CD4-positive, alpha-beta T cell treated with Interleukin-2 at 100 ng/mL for 4 hours (primary cell): Measurements from ENCODE around the gene MED27.

Source experiments
- DNase-seq: peaks from one replicate; pipeline ENCODE4 v3.0.0-alpha.2; 2020; ENCODE audit warnings: low spot score

The MED27 gene

DNA sequence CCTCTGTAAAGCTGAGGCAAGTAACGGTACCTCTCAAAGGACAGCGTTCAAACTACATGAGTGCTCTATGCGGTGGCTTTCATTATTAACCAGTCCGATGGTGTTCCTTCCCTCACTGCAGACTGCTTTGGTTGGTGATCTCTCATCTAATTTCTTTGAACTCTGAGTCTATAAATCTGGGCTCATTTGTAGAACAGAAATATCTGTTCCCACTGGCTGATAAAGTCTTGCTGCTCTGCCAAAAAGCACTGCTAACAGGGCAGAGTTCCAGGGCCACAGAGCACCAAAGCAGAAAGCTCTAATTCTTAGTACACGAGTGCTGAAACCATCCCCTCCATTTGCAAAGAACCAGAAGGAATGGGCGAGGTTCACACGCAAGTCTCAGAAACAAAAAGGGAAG, 81.9 kb downstream of the MED27 start:
- DNase-seq, result no peak

DNA sequence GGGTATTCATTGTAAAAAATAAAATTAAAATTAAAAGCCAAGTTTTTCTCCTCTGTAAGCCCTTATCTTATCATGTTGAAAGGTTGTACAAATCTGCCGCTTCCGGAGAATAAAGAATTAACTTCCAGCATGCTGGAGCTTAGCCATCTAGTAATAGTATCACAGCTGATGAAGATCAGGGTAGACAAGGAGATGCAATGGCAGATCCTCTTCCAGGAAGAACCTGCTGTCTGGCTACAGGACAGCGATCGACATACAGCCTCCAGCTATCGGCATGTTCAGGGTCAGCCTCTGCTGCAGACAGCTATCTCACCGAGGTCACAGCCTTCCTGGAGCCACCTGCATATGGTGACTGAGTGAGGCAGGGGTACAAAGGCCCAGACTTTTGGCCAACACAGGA, 82.6 kb downstream of the MED27 start:
- no peak for DNase-seq

GRCh38 chr9:131995382-131995781, 84.3 kb downstream of the MED27 start:
- DNase-seq, result no peak

GRCh38 chr9:131994364-131995125, 85.1 kb downstream of the MED27 start:
- DNase-seq, result no peak

DNA sequence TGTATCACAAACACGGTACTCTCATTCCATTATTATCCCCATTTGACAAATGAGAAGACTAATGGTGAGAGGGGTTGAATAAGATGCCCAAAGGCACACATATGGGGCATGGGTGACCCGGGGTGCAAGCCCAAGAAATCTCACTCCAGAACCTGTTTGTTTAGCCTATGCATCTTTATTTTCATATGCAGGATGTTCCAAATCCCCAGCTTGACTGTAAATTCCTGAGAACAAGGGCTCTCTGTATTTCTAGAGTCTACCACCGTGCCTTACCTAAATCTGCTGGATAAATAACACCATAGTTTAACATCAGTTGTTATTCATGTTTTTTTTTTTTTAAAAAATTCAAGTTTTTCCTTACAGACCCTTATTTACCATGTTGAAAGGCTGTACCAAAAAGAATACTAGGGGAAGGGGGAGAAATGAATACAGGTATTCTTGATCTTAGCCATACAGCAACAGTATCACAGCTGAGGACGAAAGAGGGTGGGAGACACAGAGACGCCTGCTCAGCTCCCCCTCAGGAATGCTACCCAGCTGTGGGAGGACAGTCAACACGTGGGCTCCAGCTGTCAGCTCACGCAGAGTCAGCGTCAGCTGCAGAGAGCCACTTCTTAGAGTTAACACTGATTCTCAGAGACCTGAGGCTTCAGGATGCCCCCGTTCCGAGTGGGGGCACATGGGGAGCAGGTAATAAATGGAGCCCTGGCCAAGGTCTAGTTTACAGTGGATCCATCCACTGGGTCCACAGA, 86.6 kb downstream of the MED27 start:
- no peak for DNase-seq

DNA sequence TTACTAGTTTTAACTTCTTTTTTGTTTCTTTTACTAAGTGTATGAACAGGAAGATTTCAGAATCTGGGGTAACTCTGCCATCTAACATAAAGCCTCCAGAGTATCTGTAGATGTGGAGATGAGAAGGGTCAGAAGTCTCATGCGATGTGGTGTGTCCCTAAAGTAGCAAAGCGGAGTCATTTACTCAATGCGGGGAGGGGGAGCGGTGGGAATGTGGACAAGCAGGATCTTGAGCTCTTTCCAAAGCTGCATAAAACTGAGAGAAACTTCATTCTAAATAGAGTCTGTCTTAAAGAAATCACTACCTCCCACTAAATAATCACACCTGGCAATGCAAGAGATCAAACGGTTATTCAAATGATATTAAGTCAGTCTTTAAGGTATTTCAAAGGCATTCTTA, 92.4 kb downstream of the MED27 start:
- DNase-seq, result no peak

- no peak for DNase-seq
These were observed 93.1 kb downstream of the MED27 start for GRCh38 chr9:131986576-131986975.

- DNase-seq, result no peak
These were observed 93.6 kb downstream of the MED27 start for GRCh38 chr9:131986089-131986488.

DNA sequence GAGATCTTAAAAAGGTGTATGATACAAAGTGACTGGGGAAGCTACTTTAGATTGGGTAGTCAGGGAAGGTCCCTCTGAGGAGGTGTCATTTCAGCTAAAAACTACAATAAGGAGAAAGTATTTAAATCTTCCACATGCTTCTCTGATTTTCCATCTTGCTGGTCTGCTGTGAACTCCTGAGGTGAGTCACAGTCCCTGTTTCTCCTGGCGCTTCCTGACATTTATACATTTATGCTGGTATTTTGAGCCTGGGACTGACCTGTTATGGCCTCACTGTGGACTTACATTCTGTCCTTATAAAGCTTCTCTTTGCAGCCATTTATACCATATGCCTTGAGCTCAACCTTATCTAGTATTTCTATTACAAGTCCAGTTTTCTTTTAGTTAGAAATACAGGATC, 95.1 kb downstream of the MED27 start:
- no peak for DNase-seq

GRCh38 chr9:131982671-131983239, 96.9 kb downstream of the MED27 start:
- DNase-seq, result no peak

DNA sequence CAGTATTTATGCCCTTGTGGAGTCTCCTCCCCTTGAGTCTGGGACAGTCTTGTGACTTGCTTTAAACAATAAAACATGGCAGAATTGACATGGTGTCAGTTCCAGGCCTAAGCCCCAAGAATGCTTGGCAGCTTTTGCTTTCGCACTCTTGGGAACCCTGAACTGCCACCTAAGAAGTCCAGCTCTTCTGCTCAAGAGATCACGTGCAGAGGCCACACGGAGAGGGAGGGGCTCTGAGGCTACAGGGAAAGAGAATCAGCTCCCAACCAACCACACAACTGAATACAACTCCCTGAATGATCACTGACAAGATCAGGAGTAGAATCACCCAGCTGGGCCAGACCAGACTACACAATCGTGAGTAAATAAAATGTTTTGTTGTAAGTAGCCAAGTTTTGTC, 97.6 kb downstream of the MED27 start:
- DNase-seq, result no peak

GRCh38 chr9:131981116-131981776, 98.4 kb downstream of the MED27 start:
- DNase-seq, result no peak

GRCh38 chr9:131980267-131981016, 99.2 kb downstream of the MED27 start:
- no peak for DNase-seq

- DNase-seq, result no peak
These were observed 102.4 kb downstream of the MED27 start for GRCh38 chr9:131977109-131977838.

DNA sequence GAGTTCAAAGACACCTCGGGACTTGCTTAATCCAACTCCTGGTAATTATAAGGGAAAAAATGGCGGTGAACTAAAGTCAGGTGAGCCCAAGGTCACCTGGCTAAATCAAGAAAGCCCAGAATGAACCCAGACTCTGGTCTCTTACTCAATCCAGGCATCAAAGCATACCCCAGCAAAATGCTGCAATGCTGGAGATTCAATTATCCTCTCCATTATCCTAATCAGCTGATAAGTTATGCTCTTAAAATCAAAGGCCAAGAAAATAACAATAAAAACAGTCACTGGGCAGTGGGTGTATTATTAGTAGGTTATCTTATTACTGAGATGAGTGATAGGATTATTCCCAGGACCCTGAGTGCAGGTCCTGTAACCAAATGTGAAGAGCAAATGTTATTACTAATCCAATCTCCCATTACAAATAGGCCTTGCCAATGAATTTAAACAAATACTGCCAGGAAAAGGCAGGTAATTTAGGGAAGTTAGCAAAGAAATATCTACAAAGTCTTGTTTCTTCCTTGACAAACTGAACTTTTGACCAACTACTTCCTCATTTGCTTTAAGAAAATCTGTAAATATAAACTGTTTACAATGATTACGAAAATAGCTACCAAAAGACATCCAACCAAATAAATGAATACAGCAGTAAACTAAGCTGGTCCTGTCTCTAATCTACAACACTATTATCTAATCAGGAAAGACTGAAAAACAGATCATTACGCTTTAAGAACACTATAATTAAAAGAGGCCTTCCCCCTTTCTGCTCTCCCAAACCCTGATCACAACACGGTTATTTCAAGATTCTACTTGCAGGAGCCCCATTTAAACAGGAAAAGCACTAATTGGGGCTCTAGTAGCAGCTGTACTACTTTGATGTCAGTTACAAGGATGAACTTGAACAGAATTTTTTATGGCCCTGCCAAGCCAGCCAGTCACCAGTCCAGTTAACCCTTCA, 103.2 kb downstream of the MED27 start:
- no peak for DNase-seq

- no peak for DNase-seq
These were observed 106.8 kb downstream of the MED27 start for GRCh38 chr9:131972889-131973288.

DNA sequence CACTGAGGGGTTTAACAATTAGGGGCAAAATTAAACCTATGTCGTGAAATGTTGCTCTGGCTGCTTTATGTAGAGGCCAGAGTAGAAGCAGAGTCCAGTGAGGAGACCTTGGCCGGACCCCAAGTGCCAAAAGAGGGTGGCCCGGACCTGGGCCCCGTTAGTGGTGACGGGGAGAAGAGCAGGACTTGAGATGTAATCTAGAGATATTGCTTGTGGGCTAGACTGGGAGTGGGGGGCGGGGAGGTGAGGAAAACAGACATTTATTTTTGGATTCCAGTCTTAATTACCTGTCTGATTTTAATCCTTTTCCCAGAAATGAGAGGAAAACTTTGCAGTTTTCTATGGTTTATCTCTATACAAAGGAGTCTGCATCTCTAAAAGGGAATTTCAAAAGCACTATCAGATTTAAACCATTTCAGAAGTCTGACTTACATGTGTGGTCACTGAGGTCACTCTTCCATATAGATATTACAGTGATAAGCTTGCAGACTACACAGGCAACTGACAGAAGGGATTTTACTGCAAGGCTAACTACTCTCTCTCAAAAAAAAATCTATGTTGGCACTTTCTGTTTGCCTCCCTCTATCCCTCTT, 108.1 kb downstream of the MED27 start:
- no peak for DNase-seq

DNA sequence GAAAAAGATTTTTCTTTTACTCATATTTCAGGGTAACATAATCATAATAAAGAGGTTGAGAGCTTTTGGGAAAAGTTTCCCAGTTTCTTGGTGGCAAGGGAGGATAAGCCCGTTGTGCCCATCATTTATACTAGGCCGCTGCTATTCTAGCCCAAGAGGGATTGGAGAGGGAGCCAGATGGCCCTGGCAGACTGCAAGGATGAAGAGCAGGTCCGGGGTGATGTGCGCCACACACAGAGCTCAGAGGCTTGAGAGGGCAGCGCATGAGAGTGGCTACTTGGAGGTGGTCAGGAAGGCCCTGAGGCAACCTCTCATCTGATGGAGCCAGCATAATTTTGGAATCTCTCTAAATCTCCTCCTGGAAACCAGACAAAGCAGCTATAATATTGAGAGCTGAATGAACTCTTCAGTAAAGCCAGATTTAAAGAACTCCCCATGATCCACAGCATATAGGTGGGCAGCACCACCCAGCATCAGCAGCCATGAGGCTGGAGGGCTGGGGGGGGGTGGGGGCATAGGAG, 110.1 kb downstream of the MED27 start:
- DNase-seq, result no peak

- DNase-seq, result no peak
These were observed 111.0 kb downstream of the MED27 start for GRCh38 chr9:131968632-131969031.

DNA sequence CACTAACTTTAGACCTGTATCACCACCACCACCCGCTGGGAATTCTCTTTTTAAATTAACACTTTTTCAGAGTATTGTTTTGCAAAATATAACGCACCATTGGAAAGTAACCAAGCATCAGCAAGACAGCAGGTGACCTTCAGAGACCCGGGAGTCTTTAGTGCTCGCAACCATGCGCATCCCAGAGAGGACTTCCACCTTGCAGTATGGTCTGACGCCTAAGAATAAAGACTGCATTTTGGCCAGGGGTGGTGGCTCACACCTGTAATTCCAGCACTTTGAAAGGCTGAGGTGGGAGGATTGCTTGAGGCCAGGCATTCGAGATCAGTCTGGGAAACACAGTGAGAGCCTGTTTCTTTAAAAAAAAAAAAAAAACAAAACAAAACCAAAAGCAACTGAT, 113.8 kb downstream of the MED27 start:
- DNase-seq, result no peak
